ENCODE measurements around the gene STRAP.

GRCh38 chr12:15834575-15834974 lies 47.6 kb upstream of the STRAP start:
- no peak for TF ChIP-seq POLR2AphosphoS5 (IDR thresholded peaks at IDR 0.05; ENCODE audit: low read depth, low read length)
- no peak for TF ChIP-seq REST (IDR thresholded peaks at IDR 0.05; ENCODE audit: insufficient read depth in 1 of 2, low read depth in 2 of 2, low read length in 2 of 2)
- no peak for TF ChIP-seq SIN3A (IDR thresholded peaks at IDR 0.05; ENCODE audit: borderline replicate concordance, insufficient read depth, low read length)
